KMS-11 (cell line): ENCODE results near the gene CDCP2.

ENCODE experiments used
- H2AFZ ChIP-seq: fragments of 200-600 bp; sonication (generic); 2 replicates; pipeline ENCODE4 v1.6.1; 2016; ENCODE audit warnings: antibody characterized with exemption, mixed run types, low read depth
- H3K27ac ChIP-seq: fragments of 200-600 bp; sonication (generic); 2 replicates; pipeline ENCODE4 v1.6.1; 2016; ENCODE audit warnings: mild to moderate bottlenecking, mixed run types
- H3K27me3 ChIP-seq: fragments of 200-600 bp; sonication (generic); 2 replicates; pipeline ENCODE4 v1.6.1; 2017; ENCODE audit warnings: mild to moderate bottlenecking, low read depth, mixed run types, moderate library complexity; ENCODE audit not compliant: insufficient read depth
- H3K36me3 ChIP-seq: fragments of 200-600 bp; sonication (generic); 2 replicates; pipeline ENCODE4 v1.6.1; 2017; ENCODE audit warnings: mild to moderate bottlenecking, mixed run types; ENCODE audit not compliant: insufficient read depth
- H3K4me1 ChIP-seq: fragments of 200-600 bp; sonication (generic); 2 replicates; pipeline ENCODE4 v1.6.1; 2016; ENCODE audit warnings: mild to moderate bottlenecking, low read depth, mixed run types; ENCODE audit not compliant: poor library complexity, severe bottlenecking
- H3K4me2 ChIP-seq: fragments of 200-600 bp; sonication (generic); 2 replicates; pipeline ENCODE4 v1.7.0; 2016; ENCODE audit warnings: mild to moderate bottlenecking, mixed run types
- H3K4me3 ChIP-seq: fragments of 200-600 bp; sonication (generic); IDR thresholded peaks from 2 replicates; pipeline ENCODE4 v1.6.1; 2017; ENCODE audit warnings: low read depth, low read length, mixed read lengths; ENCODE audit not compliant: insufficient read depth
- H3K79me2 ChIP-seq: fragments of 200-600 bp; sonication (generic); 2 replicates; pipeline ENCODE4 v1.6.1; 2016; ENCODE audit warnings: low read depth, mixed run types; ENCODE audit not compliant: insufficient read depth
- H3K9ac ChIP-seq: fragments of 200-600 bp; sonication (generic); 2 replicates; pipeline ENCODE4 v1.6.1; 2016; ENCODE audit warnings: mild to moderate bottlenecking, mixed run types
- H4K20me1 ChIP-seq: fragments of 200-600 bp; sonication (generic); 2 replicates; pipeline ENCODE4 v1.6.1; 2016; ENCODE audit warnings: mild to moderate bottlenecking, mixed run types; ENCODE audit not compliant: insufficient read depth
- CTCF ChIP-seq: fragments of 200-600 bp; sonication (generic); conservative IDR thresholded peaks from 2 replicates; pipeline ENCODE4 v1.6.1; 2017; ENCODE audit warnings: low read depth, mild to moderate bottlenecking, antibody characterized with exemption, low read length, moderate library complexity, mixed read lengths

Gene CDCP2

GRCh38 chr1:54118704-54119103 lies 34.1 kb downstream of the CDCP2 start:
- TF ChIP-seq CTCF: no peak
- Histone ChIP-seq H2AFZ (no peak overlapping the region), H3K36me3 (no peaks in the 10 kb centered on the region), H3K79me2 (no peaks in the 10 kb centered on the region), H4K20me1 (no peaks in the 10 kb centered on the region), H3K4me3 (no peak overlapping the region), H3K27me3 (no peaks in the 10 kb centered on the region), H3K4me1 (peaks cover 4% of the 10 kb centered on the region), H3K9ac (no peak overlapping the region), H3K4me2 (no peak overlapping the region), H3K27ac (no peak overlapping the region)

- Histone ChIP-seq H3K27me3 (no peaks in the 10 kb centered on the region), H2AFZ (no peak overlapping the region), H3K27ac (no peak overlapping the region), H3K36me3 (no peaks in the 10 kb centered on the region), H3K4me2 (no peak overlapping the region), H3K9ac (no peak overlapping the region), H3K79me2 (no peaks in the 10 kb centered on the region), H3K4me1 (peaks cover 4% of the 10 kb centered on the region), H3K4me3 (no peak overlapping the region), H4K20me1 (no peaks in the 10 kb centered on the region)
- no peak for TF ChIP-seq CTCF
Measured at GRCh38 chr1:54117815-54118563, 34.8 kb downstream of the CDCP2 start.

GRCh38 chr1:54115520-54115919 lies 37.3 kb downstream of the CDCP2 start:
- H3K27me3 ChIP-seq: no peaks in the 10 kb centered on the region
- H3K4me3 ChIP-seq: no peak overlapping the region
- H4K20me1 ChIP-seq: no peaks in the 10 kb centered on the region
- no peak overlapping the region for H3K27ac ChIP-seq
- no peaks in the 10 kb centered on the region for H3K36me3 ChIP-seq
- H3K79me2 ChIP-seq: no peaks in the 10 kb centered on the region
- no peak for TF ChIP-seq CTCF
- H3K9ac ChIP-seq: no peak overlapping the region
- no peaks in the 10 kb centered on the region for H3K4me1 ChIP-seq
- no peak overlapping the region for H3K4me2 ChIP-seq
- no peak overlapping the region for H2AFZ ChIP-seq

GRCh38 chr1:54114955-54115354 lies 37.8 kb downstream of the CDCP2 start:
- Histone ChIP-seq H2AFZ (no peak overlapping the region), H4K20me1 (no peaks in the 10 kb centered on the region), H3K9ac (no peak overlapping the region), H3K79me2 (no peaks in the 10 kb centered on the region), H3K27ac (no peak overlapping the region), H3K4me2 (no peak overlapping the region), H3K4me1 (no peaks in the 10 kb centered on the region), H3K27me3 (no peaks in the 10 kb centered on the region), H3K36me3 (no peaks in the 10 kb centered on the region), H3K4me3 (no peak overlapping the region)
- TF ChIP-seq CTCF: no peak
